H9 (cell line): ENCODE data around the gene DUS1L. TPM values are rescaled to one million over a fixed set of nuclear protein-coding genes. Genes with fewer than 3 reads are reported as not detected.

Experiments used
- DNase-seq: peaks from one replicate; pipeline ENCODE4 v3.0.0-alpha.2; 2017
- H2AFZ ChIP-seq: one replicate; pipeline ENCODE4 v1.6.1; 2013; ENCODE audit warnings: mild to moderate bottlenecking, low read length, control low read depth, moderate library complexity
- H2AK5ac ChIP-seq: 2 replicates; pipeline ENCODE4 v1.6.1; 2013; ENCODE audit warnings: low read length, control low read depth, mixed read lengths; ENCODE audit not compliant: insufficient read length
- H2BK120ac ChIP-seq: one replicate; pipeline ENCODE4 v1.6.1; 2013; ENCODE audit warnings: low read depth, mild to moderate bottlenecking, low read length, control low read depth, inconsistent platforms; ENCODE audit not compliant: poor library complexity, severe bottlenecking
- H2BK12ac ChIP-seq: 2 replicates; pipeline ENCODE4 v1.6.1; 2013; ENCODE audit warnings: low read length, control low read depth, mixed read lengths, low read depth; ENCODE audit not compliant: insufficient read length
- H2BK15ac ChIP-seq: 2 replicates; pipeline ENCODE4 v1.6.1; 2013; ENCODE audit warnings: low read depth, low read length, control low read depth
- H2BK20ac ChIP-seq: one replicate; pipeline ENCODE4 v1.6.1; 2013; ENCODE audit warnings: low read depth, mild to moderate bottlenecking, low read length, control low read depth, inconsistent platforms; ENCODE audit not compliant: poor library complexity, severe bottlenecking
- H2BK5ac ChIP-seq: 2 replicates; pipeline ENCODE4 v1.6.1; 2013; ENCODE audit warnings: low read length, control low read depth, mixed read lengths; ENCODE audit not compliant: insufficient read length
- H3K14ac ChIP-seq: 2 replicates; pipeline ENCODE4 v1.6.1; 2013; ENCODE audit warnings: low read length, control low read depth; ENCODE audit not compliant: insufficient read depth
- H3K18ac ChIP-seq: 2 replicates; pipeline ENCODE4 v1.6.1; 2013; ENCODE audit warnings: low read depth, mild to moderate bottlenecking, mixed read lengths, low read length, control low read depth; ENCODE audit not compliant: insufficient read length
- H3K23ac ChIP-seq: 2 replicates; pipeline ENCODE4 v1.6.1; 2013; ENCODE audit warnings: low read length, control low read depth, mixed read lengths, low read depth; ENCODE audit not compliant: insufficient read length
- H3K23me2 ChIP-seq: 2 replicates; pipeline ENCODE4 v1.6.1; 2013; ENCODE audit warnings: low read depth, mild to moderate bottlenecking, mixed read lengths, low read length, control low read depth; ENCODE audit not compliant: insufficient read length, poor library complexity, severe bottlenecking
- H3K27ac ChIP-seq: 2 replicates; pipeline ENCODE4 v1.5.1; 2013; ENCODE audit warnings: low read length, control low read depth, mixed read lengths, low read depth; ENCODE audit not compliant: insufficient read length
- H3K27me3 ChIP-seq: 2 replicates; pipeline ENCODE4 v1.6.1; 2013; ENCODE audit warnings: low read length, control low read depth, inconsistent platforms; ENCODE audit not compliant: insufficient read depth
- H3K4ac ChIP-seq: 2 replicates; pipeline ENCODE4 v1.6.1; 2013; ENCODE audit warnings: low read depth, mild to moderate bottlenecking, control low read depth, inconsistent platforms, low read length, moderate library complexity
- H3K4me1 ChIP-seq: 2 replicates; pipeline ENCODE4 v1.6.1; 2013; ENCODE audit warnings: low read length, control low read depth, inconsistent platforms; ENCODE audit not compliant: insufficient read depth
- H3K4me2 ChIP-seq: 2 replicates; pipeline ENCODE4 v1.6.1; 2013; ENCODE audit warnings: low read length, control low read depth, mixed read lengths; ENCODE audit not compliant: insufficient read length, insufficient read depth
- H3K56ac ChIP-seq: 2 replicates; pipeline ENCODE4 v1.6.1; 2013; ENCODE audit warnings: low read depth, mild to moderate bottlenecking, mixed read lengths, low read length, control low read depth; ENCODE audit not compliant: insufficient read length
- H3K79me1 ChIP-seq: 2 replicates; pipeline ENCODE4 v1.6.1; 2013; ENCODE audit warnings: low read depth, mild to moderate bottlenecking, moderate library complexity, low read length, control low read depth, inconsistent platforms; ENCODE audit not compliant: insufficient read depth, poor library complexity, severe bottlenecking
- H3K79me2 ChIP-seq: 2 replicates; pipeline ENCODE4 v1.6.1; 2013; ENCODE audit warnings: low read length, control low read depth, inconsistent platforms; ENCODE audit not compliant: insufficient read depth
- H3K9ac ChIP-seq: 2 replicates; pipeline ENCODE4 v1.6.1; 2013; ENCODE audit warnings: low read length, control low read depth, mixed read lengths; ENCODE audit not compliant: insufficient read length; ENCODE audit errors: extremely low read depth
- H3K9me3 ChIP-seq: one replicate; pipeline ENCODE4 v1.6.1; 2013; ENCODE audit warnings: low read depth, low read length, inconsistent platforms; ENCODE audit not compliant: control insufficient read depth
- H3T11ph ChIP-seq: one replicate; pipeline ENCODE4 v1.6.1; 2013; ENCODE audit warnings: mild to moderate bottlenecking, low read length, control low read depth, inconsistent platforms
- H4K20me1 ChIP-seq: one replicate; pipeline ENCODE4 v1.6.1; 2013; ENCODE audit not compliant: control insufficient read depth, insufficient read length, insufficient read depth
- H4K5ac ChIP-seq: 2 replicates; pipeline ENCODE4 v1.6.1; 2013; ENCODE audit warnings: low read depth, mild to moderate bottlenecking, mixed read lengths, low read length, control low read depth; ENCODE audit not compliant: insufficient read length
- H4K8ac ChIP-seq: replicated peaks from 2 replicates; pipeline ENCODE4 v1.6.1; 2013; ENCODE audit warnings: low read length, control low read depth, mixed read lengths, low read depth; ENCODE audit not compliant: insufficient read length
- H4K91ac ChIP-seq: 2 replicates; pipeline ENCODE4 v1.6.1; 2013; ENCODE audit warnings: low read depth, mild to moderate bottlenecking, moderate library complexity, mixed read lengths, low read length, control low read depth; ENCODE audit not compliant: insufficient read length
- H3K27ac Mint-ChIP-seq, 3 experiments: 2 replicates in 2 of 3; 3 replicates in 1 of 3; pipeline ENCODE4 v1.8.0; 2020 to 2021; ENCODE audit warnings: mixed read lengths in 3 of 3, mild to moderate bottlenecking in 1 of 3, moderate library complexity in 1 of 3
- H3K27me3 Mint-ChIP-seq: 2 replicates; pipeline ENCODE4 v1.8.0; 2021; ENCODE audit warnings: low read depth, mild to moderate bottlenecking, moderate library complexity, mixed read lengths
- H3K36me3 Mint-ChIP-seq, 3 experiments: 2 replicates in 2 of 3; 3 replicates in 1 of 3; pipeline ENCODE4 v1.8.0; 2020 to 2021; ENCODE audit warnings: low read depth in 3 of 3, mixed read lengths in 3 of 3; ENCODE audit not compliant: insufficient read depth in 1 of 3
- H3K4me1 Mint-ChIP-seq, 2 experiments: 2 replicates each; pipeline ENCODE4 v1.8.0; 2020; ENCODE audit warnings: mixed read lengths in 2 of 2
- H3K4me3 Mint-ChIP-seq, 2 experiments: 2 replicates in 1 of 2; 3 replicates in 1 of 2; pipeline ENCODE4 v1.8.0; 2020 to 2021; ENCODE audit warnings: mild to moderate bottlenecking in 2 of 2, mixed read lengths in 2 of 2, moderate library complexity in 1 of 2
- H3K9me3 Mint-ChIP-seq, 2 experiments: 2 replicates in 1 of 2; 3 replicates in 1 of 2; pipeline ENCODE4 v1.8.0; 2020; ENCODE audit warnings: mild to moderate bottlenecking in 2 of 2, mixed read lengths in 2 of 2, moderate library complexity in 1 of 2
- WGBS: extraction: QIAGEN DNeasy Blood & Tissue Kit; methylation state at CpG from one replicate; pipeline ENCODE4 v1.1.7; 2013; ENCODE audit warnings: missing lambda C conversion rate, low lambda C conversion rate, mixed read lengths; ENCODE audit not compliant: insufficient read length; ENCODE audit errors: extremely low coverage; 5-methylcytosine and 5-hydroxymethylcytosine counted together
- total RNA-seq: library from RNA; stranded (reverse); gene quantifications from 2 replicates; pipeline ENCODE4 v1.2.1, GENCODE V29; 2021
- TF ChIP-seq, protein P1 (sequence below): fragments of 200-600 bp; sonication (generic); conservative IDR thresholded peaks from 3 replicates; pipeline ENCODE4 v1.8.0; 2021; ENCODE audit warnings: antibody characterized with exemption, mild to moderate bottlenecking

The DUS1L gene
- total RNA-seq, 1 experiment from 2014 or later: 103 TPM

DNA sequence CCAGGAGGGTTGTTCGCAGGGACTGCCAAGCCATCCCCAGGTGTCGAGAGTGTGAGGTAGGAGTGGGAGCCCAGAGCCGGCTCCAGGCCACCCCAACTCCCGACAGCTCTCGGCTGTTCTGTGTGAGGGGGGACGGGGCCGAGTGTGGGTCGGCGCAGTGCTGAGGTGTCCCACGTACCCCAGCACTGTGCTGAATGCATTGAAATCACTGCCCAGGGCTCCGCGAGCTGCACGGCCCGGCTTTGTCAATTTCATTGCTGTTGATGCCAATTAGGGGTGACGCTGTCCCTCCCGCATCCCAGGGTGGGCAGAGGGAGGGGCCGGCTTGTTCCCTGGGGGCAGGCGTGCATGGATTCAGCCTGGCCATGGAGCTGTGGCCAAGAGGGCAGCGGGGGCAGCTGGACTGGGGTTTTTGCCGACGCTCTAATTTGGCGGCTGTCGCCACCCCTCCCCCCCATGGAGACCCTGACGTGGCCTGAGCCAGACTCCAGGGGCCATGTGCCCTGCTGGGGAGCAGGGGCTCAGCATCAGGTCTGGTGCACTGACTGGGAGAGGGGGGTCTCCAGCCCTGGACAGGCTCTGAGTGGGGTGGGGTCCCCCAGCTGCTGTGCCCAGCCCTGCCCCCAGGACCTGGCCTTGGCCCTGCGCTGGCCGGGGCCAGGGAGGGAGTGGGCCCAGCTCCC, 57.2 kb downstream of the DUS1L start:
- WGBS: no CpG with 5 or more reads among the region's 26 CpGs
- Histone ChIP-seq H3K4ac (no peak overlapping the region), H3K4me2 (no peak overlapping the region), H3K79me2 (no peaks in the 10 kb centered on the region), H4K8ac (no peak overlapping the region), H3K9me3 (no peaks in the 10 kb centered on the region), H2BK120ac (no peak overlapping the region), H3K27me3 (no peaks in the 10 kb centered on the region), H2BK5ac (no peak overlapping the region), H4K5ac (no peak overlapping the region), H3K27ac (no peak overlapping the region), H3K14ac (no peak overlapping the region), H3K79me1 (no peaks in the 10 kb centered on the region), H2BK20ac (no peak overlapping the region), H2AK5ac (no peak overlapping the region), H3K56ac (no peak overlapping the region), H2BK15ac (no peak overlapping the region), H2BK12ac (no peak overlapping the region), H3K9ac (no peak overlapping the region), H2AFZ (no peak overlapping the region), H3K23me2 (no peaks in the 10 kb centered on the region), H4K20me1 (no peaks in the 10 kb centered on the region), H3K18ac (no peak overlapping the region), H3T11ph (no peak overlapping the region), H3K23ac (no peak overlapping the region), H3K4me1 (no peaks in the 10 kb centered on the region), H4K91ac (no peak overlapping the region)
- Mint-ChIP-seq H3K27ac (no peak overlapping the region), H3K9me3 (no peaks in the 10 kb centered on the region), H3K27me3 (no peaks in the 10 kb centered on the region; the same call in 1 of the 2 replicates), H3K36me3 (no peaks in the 10 kb centered on the region), H3K4me3 (no peak overlapping the region), H3K4me1 (0 out of 4 replicates have a peak, but pooled peaks cover 0 to 2% of the 10 kb centered on the region in 2 experiments)
- DNase-seq: no peak
- TF ChIP-seq, protein P1, sequence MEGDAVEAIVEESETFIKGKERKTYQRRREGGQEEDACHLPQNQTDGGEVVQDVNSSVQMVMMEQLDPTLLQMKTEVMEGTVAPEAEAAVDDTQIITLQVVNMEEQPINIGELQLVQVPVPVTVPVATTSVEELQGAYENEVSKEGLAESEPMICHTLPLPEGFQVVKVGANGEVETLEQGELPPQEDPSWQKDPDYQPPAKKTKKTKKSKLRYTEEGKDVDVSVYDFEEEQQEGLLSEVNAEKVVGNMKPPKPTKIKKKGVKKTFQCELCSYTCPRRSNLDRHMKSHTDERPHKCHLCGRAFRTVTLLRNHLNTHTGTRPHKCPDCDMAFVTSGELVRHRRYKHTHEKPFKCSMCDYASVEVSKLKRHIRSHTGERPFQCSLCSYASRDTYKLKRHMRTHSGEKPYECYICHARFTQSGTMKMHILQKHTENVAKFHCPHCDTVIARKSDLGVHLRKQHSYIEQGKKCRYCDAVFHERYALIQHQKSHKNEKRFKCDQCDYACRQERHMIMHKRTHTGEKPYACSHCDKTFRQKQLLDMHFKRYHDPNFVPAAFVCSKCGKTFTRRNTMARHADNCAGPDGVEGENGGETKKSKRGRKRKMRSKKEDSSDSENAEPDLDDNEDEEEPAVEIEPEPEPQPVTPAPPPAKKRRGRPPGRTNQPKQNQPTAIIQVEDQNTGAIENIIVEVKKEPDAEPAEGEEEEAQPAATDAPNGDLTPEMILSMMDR: no peak

Other genes starting within 250 kb of the DUS1L start
- gene MCRIP1, start 232.5 kb downstream of the DUS1L start, total RNA-seq: 117 and 118 TPM in 2 replicates
- gene PPP1R27, start 230.8 kb downstream of the DUS1L start, total RNA-seq: 0.15 and 0.22 TPM in 2 replicates
- 364 and 366 TPM in 2 replicates for gene P4HB, start 205.3 kb downstream of the DUS1L start, total RNA-seq
- 247 and 255 TPM in 2 replicates for gene ARHGDIA, start 194.5 kb downstream of the DUS1L start, total RNA-seq
- gene ALYREF, start 174.2 kb downstream of the DUS1L start, total RNA-seq: 212 and 219 TPM in 2 replicates
- gene ANAPC11, start 174.1 kb downstream of the DUS1L start, total RNA-seq: 197 and 208 TPM in 2 replicates
- 2.1 and 2.4 TPM in 2 replicates for gene NPB, start 163.6 kb downstream of the DUS1L start, total RNA-seq
- gene PCYT2, start 154.4 kb downstream of the DUS1L start, total RNA-seq: 24.5 and 24.9 TPM in 2 replicates
- gene SIRT7, start 147.6 kb downstream of the DUS1L start, total RNA-seq: 28.7 and 29.7 TPM in 2 replicates
- 31.4 and 33.7 TPM in 2 replicates for gene MAFG, start 138.1 kb downstream of the DUS1L start, total RNA-seq
- gene PYCR1, start 128.5 kb downstream of the DUS1L start, total RNA-seq: 111 and 116 TPM in 2 replicates
- gene MYADML2, start 118.6 kb downstream of the DUS1L start, total RNA-seq: 0.13 and 0.22 TPM in 2 replicates
- gene NOTUM, start 104.6 kb downstream of the DUS1L start, total RNA-seq: 2.0 and 2.1 TPM in 2 replicates
- gene ASPSCR1, start 88.2 kb downstream of the DUS1L start, total RNA-seq: 50.9 and 53.1 TPM in 2 replicates
- 77.9 and 82.8 TPM in 2 replicates for gene CENPX, start 42.9 kb downstream of the DUS1L start, total RNA-seq
- gene LRRC45, start 42.5 kb downstream of the DUS1L start, total RNA-seq: 28.7 and 30.6 TPM in 2 replicates
- 84.8 and 85.8 TPM in 2 replicates for gene RAC3, start 34.1 kb downstream of the DUS1L start, total RNA-seq
- gene DCXR, start 28.1 kb downstream of the DUS1L start, total RNA-seq: 90.6 and 93.6 TPM in 2 replicates
- gene RFNG, start 14.0 kb downstream of the DUS1L start, total RNA-seq: 34.0 and 36.5 TPM in 2 replicates
- 164 TPM in 2 replicates for gene GPS1, start 13.9 kb downstream of the DUS1L start, total RNA-seq
- 420 and 433 TPM in 2 replicates for gene FASN, start 32.4 kb upstream of the DUS1L start, total RNA-seq
- gene CCDC57, start 147.0 kb upstream of the DUS1L start, total RNA-seq: 11.0 and 14.6 TPM in 2 replicates
- gene SLC16A3, start 163.2 kb upstream of the DUS1L start, total RNA-seq: 26.0 and 28.4 TPM in 2 replicates
- gene CSNK1D, start 207.9 kb upstream of the DUS1L start, total RNA-seq: 137 and 144 TPM in 2 replicates